H9 (cell line): ENCODE results near the gene KSR1. TPM values are rescaled to one million over a fixed set of nuclear protein-coding genes. Genes with fewer than 3 reads are reported as not detected.

Experiments
- DNase-seq: peaks from one replicate; pipeline ENCODE4 v3.0.0-alpha.2; 2017
- H2AFZ ChIP-seq: one replicate; pipeline ENCODE4 v1.6.1; 2013; ENCODE audit warnings: mild to moderate bottlenecking, low read length, control low read depth, moderate library complexity
- H2AK5ac ChIP-seq: 2 replicates; pipeline ENCODE4 v1.6.1; 2013; ENCODE audit warnings: low read length, control low read depth, mixed read lengths; ENCODE audit not compliant: insufficient read length
- H2BK120ac ChIP-seq: one replicate; pipeline ENCODE4 v1.6.1; 2013; ENCODE audit warnings: low read depth, mild to moderate bottlenecking, low read length, control low read depth, inconsistent platforms; ENCODE audit not compliant: poor library complexity, severe bottlenecking
- H2BK12ac ChIP-seq: 2 replicates; pipeline ENCODE4 v1.6.1; 2013; ENCODE audit warnings: low read length, control low read depth, mixed read lengths, low read depth; ENCODE audit not compliant: insufficient read length
- H2BK15ac ChIP-seq: 2 replicates; pipeline ENCODE4 v1.6.1; 2013; ENCODE audit warnings: low read depth, low read length, control low read depth
- H2BK20ac ChIP-seq: one replicate; pipeline ENCODE4 v1.6.1; 2013; ENCODE audit warnings: low read depth, mild to moderate bottlenecking, low read length, control low read depth, inconsistent platforms; ENCODE audit not compliant: poor library complexity, severe bottlenecking
- H2BK5ac ChIP-seq: 2 replicates; pipeline ENCODE4 v1.6.1; 2013; ENCODE audit warnings: low read length, control low read depth, mixed read lengths; ENCODE audit not compliant: insufficient read length
- H3K14ac ChIP-seq: 2 replicates; pipeline ENCODE4 v1.6.1; 2013; ENCODE audit warnings: low read length, control low read depth; ENCODE audit not compliant: insufficient read depth
- H3K18ac ChIP-seq: 2 replicates; pipeline ENCODE4 v1.6.1; 2013; ENCODE audit warnings: low read depth, mild to moderate bottlenecking, mixed read lengths, low read length, control low read depth; ENCODE audit not compliant: insufficient read length
- H3K23ac ChIP-seq: 2 replicates; pipeline ENCODE4 v1.6.1; 2013; ENCODE audit warnings: low read length, control low read depth, mixed read lengths, low read depth; ENCODE audit not compliant: insufficient read length
- H3K23me2 ChIP-seq: 2 replicates; pipeline ENCODE4 v1.6.1; 2013; ENCODE audit warnings: low read depth, mild to moderate bottlenecking, mixed read lengths, low read length, control low read depth; ENCODE audit not compliant: insufficient read length, poor library complexity, severe bottlenecking
- H3K27ac ChIP-seq: 2 replicates; pipeline ENCODE4 v1.5.1; 2013; ENCODE audit warnings: low read length, control low read depth, mixed read lengths, low read depth; ENCODE audit not compliant: insufficient read length
- H3K27me3 ChIP-seq: 2 replicates; pipeline ENCODE4 v1.6.1; 2013; ENCODE audit warnings: low read length, control low read depth, inconsistent platforms; ENCODE audit not compliant: insufficient read depth
- H3K4ac ChIP-seq: 2 replicates; pipeline ENCODE4 v1.6.1; 2013; ENCODE audit warnings: low read depth, mild to moderate bottlenecking, control low read depth, inconsistent platforms, low read length, moderate library complexity
- H3K4me1 ChIP-seq: 2 replicates; pipeline ENCODE4 v1.6.1; 2013; ENCODE audit warnings: low read length, control low read depth, inconsistent platforms; ENCODE audit not compliant: insufficient read depth
- H3K4me2 ChIP-seq: 2 replicates; pipeline ENCODE4 v1.6.1; 2013; ENCODE audit warnings: low read length, control low read depth, mixed read lengths; ENCODE audit not compliant: insufficient read length, insufficient read depth
- H3K56ac ChIP-seq: 2 replicates; pipeline ENCODE4 v1.6.1; 2013; ENCODE audit warnings: low read depth, mild to moderate bottlenecking, mixed read lengths, low read length, control low read depth; ENCODE audit not compliant: insufficient read length
- H3K79me1 ChIP-seq: 2 replicates; pipeline ENCODE4 v1.6.1; 2013; ENCODE audit warnings: low read depth, mild to moderate bottlenecking, moderate library complexity, low read length, control low read depth, inconsistent platforms; ENCODE audit not compliant: insufficient read depth, poor library complexity, severe bottlenecking
- H3K79me2 ChIP-seq: 2 replicates; pipeline ENCODE4 v1.6.1; 2013; ENCODE audit warnings: low read length, control low read depth, inconsistent platforms; ENCODE audit not compliant: insufficient read depth
- H3K9ac ChIP-seq: 2 replicates; pipeline ENCODE4 v1.6.1; 2013; ENCODE audit warnings: low read length, control low read depth, mixed read lengths; ENCODE audit not compliant: insufficient read length; ENCODE audit errors: extremely low read depth
- H3K9me3 ChIP-seq: one replicate; pipeline ENCODE4 v1.6.1; 2013; ENCODE audit warnings: low read depth, low read length, inconsistent platforms; ENCODE audit not compliant: control insufficient read depth
- H3T11ph ChIP-seq: one replicate; pipeline ENCODE4 v1.6.1; 2013; ENCODE audit warnings: mild to moderate bottlenecking, low read length, control low read depth, inconsistent platforms
- H4K20me1 ChIP-seq: one replicate; pipeline ENCODE4 v1.6.1; 2013; ENCODE audit not compliant: control insufficient read depth, insufficient read length, insufficient read depth
- H4K5ac ChIP-seq: 2 replicates; pipeline ENCODE4 v1.6.1; 2013; ENCODE audit warnings: low read depth, mild to moderate bottlenecking, mixed read lengths, low read length, control low read depth; ENCODE audit not compliant: insufficient read length
- H4K8ac ChIP-seq: replicated peaks from 2 replicates; pipeline ENCODE4 v1.6.1; 2013; ENCODE audit warnings: low read length, control low read depth, mixed read lengths, low read depth; ENCODE audit not compliant: insufficient read length
- H4K91ac ChIP-seq: 2 replicates; pipeline ENCODE4 v1.6.1; 2013; ENCODE audit warnings: low read depth, mild to moderate bottlenecking, moderate library complexity, mixed read lengths, low read length, control low read depth; ENCODE audit not compliant: insufficient read length
- H3K27ac Mint-ChIP-seq, 3 experiments: 2 replicates in 2 of 3; 3 replicates in 1 of 3; pipeline ENCODE4 v1.8.0; 2020 to 2021; ENCODE audit warnings: mixed read lengths in 3 of 3, mild to moderate bottlenecking in 1 of 3, moderate library complexity in 1 of 3
- H3K27me3 Mint-ChIP-seq: 2 replicates; pipeline ENCODE4 v1.8.0; 2021; ENCODE audit warnings: low read depth, mild to moderate bottlenecking, moderate library complexity, mixed read lengths
- H3K36me3 Mint-ChIP-seq, 3 experiments: 2 replicates in 2 of 3; 3 replicates in 1 of 3; pipeline ENCODE4 v1.8.0; 2020 to 2021; ENCODE audit warnings: low read depth in 3 of 3, mixed read lengths in 3 of 3; ENCODE audit not compliant: insufficient read depth in 1 of 3
- H3K4me1 Mint-ChIP-seq, 2 experiments: 2 replicates each; pipeline ENCODE4 v1.8.0; 2020; ENCODE audit warnings: mixed read lengths in 2 of 2
- H3K4me3 Mint-ChIP-seq, 2 experiments: 2 replicates in 1 of 2; 3 replicates in 1 of 2; pipeline ENCODE4 v1.8.0; 2020 to 2021; ENCODE audit warnings: mild to moderate bottlenecking in 2 of 2, mixed read lengths in 2 of 2, moderate library complexity in 1 of 2
- H3K9me3 Mint-ChIP-seq, 2 experiments: 2 replicates in 1 of 2; 3 replicates in 1 of 2; pipeline ENCODE4 v1.8.0; 2020; ENCODE audit warnings: mild to moderate bottlenecking in 2 of 2, mixed read lengths in 2 of 2, moderate library complexity in 1 of 2
- WGBS: extraction: QIAGEN DNeasy Blood & Tissue Kit; methylation state at CpG from one replicate; pipeline ENCODE4 v1.1.7; 2013; ENCODE audit warnings: missing lambda C conversion rate, low lambda C conversion rate, mixed read lengths; ENCODE audit not compliant: insufficient read length; ENCODE audit errors: extremely low coverage; 5-methylcytosine and 5-hydroxymethylcytosine counted together
- total RNA-seq: library from RNA; stranded (reverse); gene quantifications from 2 replicates; pipeline ENCODE4 v1.2.1, GENCODE V29; 2021
- TF ChIP-seq, protein P1 (sequence below): fragments of 200-600 bp; sonication (generic); conservative IDR thresholded peaks from 3 replicates; pipeline ENCODE4 v1.8.0; 2021; ENCODE audit warnings: antibody characterized with exemption, mild to moderate bottlenecking

The KSR1 gene
- total RNA-seq, 1 experiment from 2014 or later: 44.9 TPM

DNA sequence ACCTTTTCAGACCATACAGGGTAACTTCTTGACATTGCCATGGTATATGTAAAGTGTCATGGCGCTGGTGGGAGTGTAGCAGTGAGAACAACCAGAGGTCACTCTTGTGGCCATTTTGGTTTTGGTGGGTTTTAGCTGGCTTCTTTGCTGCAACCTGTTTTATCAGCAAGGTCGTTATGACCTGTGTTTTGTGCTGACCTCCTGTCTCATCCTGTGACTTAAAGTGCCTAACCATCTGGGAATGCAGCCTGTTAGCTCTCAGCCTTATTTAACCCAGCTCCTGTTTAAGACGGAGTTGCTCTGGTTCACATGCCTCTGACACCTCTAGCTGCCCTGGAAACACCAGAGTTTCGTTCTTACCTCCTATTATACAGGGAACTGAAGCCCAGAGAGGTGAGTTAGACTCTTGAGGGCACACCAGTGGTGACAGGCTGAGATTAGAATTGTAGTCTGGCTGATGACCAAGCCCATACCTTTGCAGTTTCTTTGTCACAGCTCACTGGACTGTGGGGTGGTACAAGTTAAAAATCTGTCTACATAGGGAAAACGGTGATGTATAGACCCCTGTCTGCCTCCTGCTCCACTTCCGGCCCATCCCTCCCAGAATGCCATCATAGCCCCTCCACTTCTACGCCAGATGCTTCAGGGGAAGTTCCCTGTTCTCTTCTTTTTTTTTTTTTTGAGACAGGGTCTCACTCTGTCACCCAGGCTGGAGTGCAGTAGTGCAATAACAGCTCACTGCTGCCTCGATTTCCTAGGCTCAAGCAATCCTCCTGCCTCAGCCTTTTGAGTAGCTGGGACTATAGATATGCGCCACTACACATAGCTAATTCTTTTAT is 21.0 kb downstream of the KSR1 start:
- H3K4ac ChIP-seq: no peak overlapping the region
- no peak overlapping the region for H3K27ac ChIP-seq
- H3K27me3 Mint-ChIP-seq: no peaks in the 10 kb centered on the region
- no peak overlapping the region for H4K91ac ChIP-seq
- H4K20me1 ChIP-seq: peaks cover 4% of the 10 kb centered on the region
- H2BK12ac ChIP-seq: no peak overlapping the region
- no peak overlapping the region for H3K18ac ChIP-seq
- H3K27ac Mint-ChIP-seq: peak overlapping the region; percentile 21 to 90 (median 84); a peak in 5 of 7 replicates
- H3K4me3 Mint-ChIP-seq: no peak overlapping the region
- peaks cover 2% of the 10 kb centered on the region for H3K79me1 ChIP-seq
- H3T11ph ChIP-seq: no peak overlapping the region
- DNase-seq: no peak
- no CpG with 5 or more reads among the region's 9 CpGs for WGBS
- peaks cover 18% of the 10 kb centered on the region; the same call in 1 of the 2 replicates for H3K79me2 ChIP-seq
- H3K14ac ChIP-seq: no peak overlapping the region
- H3K36me3 Mint-ChIP-seq: no peaks in the 10 kb centered on the region
- H3K9me3 Mint-ChIP-seq: no peaks in the 10 kb centered on the region
- no peak overlapping the region for H4K8ac ChIP-seq
- H2BK120ac ChIP-seq: no peak overlapping the region
- no peak overlapping the region for H2AK5ac ChIP-seq
- no peak overlapping the region for H3K4me2 ChIP-seq
- TF ChIP-seq, protein P1, sequence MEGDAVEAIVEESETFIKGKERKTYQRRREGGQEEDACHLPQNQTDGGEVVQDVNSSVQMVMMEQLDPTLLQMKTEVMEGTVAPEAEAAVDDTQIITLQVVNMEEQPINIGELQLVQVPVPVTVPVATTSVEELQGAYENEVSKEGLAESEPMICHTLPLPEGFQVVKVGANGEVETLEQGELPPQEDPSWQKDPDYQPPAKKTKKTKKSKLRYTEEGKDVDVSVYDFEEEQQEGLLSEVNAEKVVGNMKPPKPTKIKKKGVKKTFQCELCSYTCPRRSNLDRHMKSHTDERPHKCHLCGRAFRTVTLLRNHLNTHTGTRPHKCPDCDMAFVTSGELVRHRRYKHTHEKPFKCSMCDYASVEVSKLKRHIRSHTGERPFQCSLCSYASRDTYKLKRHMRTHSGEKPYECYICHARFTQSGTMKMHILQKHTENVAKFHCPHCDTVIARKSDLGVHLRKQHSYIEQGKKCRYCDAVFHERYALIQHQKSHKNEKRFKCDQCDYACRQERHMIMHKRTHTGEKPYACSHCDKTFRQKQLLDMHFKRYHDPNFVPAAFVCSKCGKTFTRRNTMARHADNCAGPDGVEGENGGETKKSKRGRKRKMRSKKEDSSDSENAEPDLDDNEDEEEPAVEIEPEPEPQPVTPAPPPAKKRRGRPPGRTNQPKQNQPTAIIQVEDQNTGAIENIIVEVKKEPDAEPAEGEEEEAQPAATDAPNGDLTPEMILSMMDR: no peak
- H3K23ac ChIP-seq: no peak overlapping the region
- H2BK15ac ChIP-seq: no peak overlapping the region
- no peak overlapping the region for H2BK5ac ChIP-seq
- no peak overlapping the region for H3K56ac ChIP-seq
- no peak overlapping the region for H3K9ac ChIP-seq
- H3K9me3 ChIP-seq: no peaks in the 10 kb centered on the region
- H3K4me1 ChIP-seq: peaks cover 28% of the 10 kb centered on the region
- no peak overlapping the region for H2BK20ac ChIP-seq
- H4K5ac ChIP-seq: no peak overlapping the region
- no peaks in the 10 kb centered on the region for H3K27me3 ChIP-seq
- no peak overlapping the region for H2AFZ ChIP-seq
- H3K23me2 ChIP-seq: no peaks in the 10 kb centered on the region
- H3K4me1 Mint-ChIP-seq: peaks cover 83 to 85% of the 10 kb centered on the region in 2 experiments
